Caki2 (cell line): ENCODE results near the gene EPS15. TPM values are rescaled to one million over a fixed set of nuclear protein-coding genes. Genes with fewer than 3 reads are reported as not detected.

Experiments used
- total RNA-seq: library from RNA; depleted of rRNA; stranded (reverse); fragments of >200 nt; shearing (Covaris generic); gene quantifications from 2 replicates; pipeline ENCODE4 v1.2.3, GENCODE V29; 2014; ENCODE audit warnings: low replicate concordance; rRNA removed

EPS15 gene
- total RNA-seq, 1 experiment from 2014 or later, result 8.7 TPM

Other genes starting within 250 kb of the EPS15 start
- gene TTC39A, start 188.7 kb downstream of the EPS15 start, total RNA-seq, result 27.5 and 59.8 TPM in 2 replicates
- gene OSBPL9, start 97.8 kb upstream of the EPS15 start, total RNA-seq, result 75.0 and 76.5 TPM in 2 replicates